ENCODE data around the gene ARL4C.

The ARL4C gene

GRCh38 chr2:234497594-234498235, 834 bp upstream of the ARL4C start:
- peak in 4 of 6 experiments; percentile 45 to 55 (median 50) for DNase-seq

GRCh38 chr2:234496055-234496834, 636 bp downstream of the ARL4C start:
- DNase-seq, result peak; percentile 30 to 73 (median 50)

GRCh38 chr2:234495251-234496054, 1.4 kb downstream of the ARL4C start:
- peak in 4 of 6 experiments; percentile 18 to 49 (median 43) for DNase-seq

- peak in 5 of 6 experiments; percentile 23 to 74 (median 48) for DNase-seq
These were observed 2.3 kb downstream of the ARL4C start for GRCh38 chr2:234494361-234495250.

- no peak for DNase-seq
These were observed 3.1 kb downstream of the ARL4C start for GRCh38 chr2:234493796-234494195.

GRCh38 chr2:234492717-234493485, 4.0 kb downstream of the ARL4C start:
- peak in 2 of 6 experiments; percentile 28 to 37 for DNase-seq

- DNase-seq, result peak in 4 of 6 experiments; percentile 10 to 36 (median 16)
These were observed 5.0 kb downstream of the ARL4C start for GRCh38 chr2:234491897-234492296.

GRCh38 chr2:234491281-234491680, 5.6 kb downstream of the ARL4C start:
- DNase-seq, result peak in 1 of 6 experiments; percentile 37

- peak in 4 of 6 experiments; percentile 13 to 65 (median 42) for DNase-seq
These were observed 6.4 kb downstream of the ARL4C start for GRCh38 chr2:234490271-234491091.

- peak; percentile 63 to 79 (median 77) for DNase-seq
These were observed 7.9 kb downstream of the ARL4C start for GRCh38 chr2:234488913-234489451.

GRCh38 chr2:234488486-234488885, 8.4 kb downstream of the ARL4C start:
- DNase-seq, result no peak

- DNase-seq, result no peak
These were observed 9.5 kb downstream of the ARL4C start for GRCh38 chr2:234487356-234487755.

- DNase-seq, result peak; percentile 65 to 80 (median 78)
These were observed 13.2 kb downstream of the ARL4C start for GRCh38 chr2:234483568-234484251.

GRCh38 chr2:234481301-234481700, 15.6 kb downstream of the ARL4C start:
- no peak for DNase-seq

- DNase-seq, result no peak
These were observed 16.5 kb downstream of the ARL4C start for GRCh38 chr2:234480337-234480736.

GRCh38 chr2:234479465-234479864, 17.4 kb downstream of the ARL4C start:
- no peak for DNase-seq

GRCh38 chr2:234478121-234478858, 18.6 kb downstream of the ARL4C start:
- DNase-seq, result no peak

GRCh38 chr2:234476766-234477165, 20.1 kb downstream of the ARL4C start:
- no peak for DNase-seq

GRCh38 chr2:234474654-234475053, 22.2 kb downstream of the ARL4C start:
- no peak for DNase-seq

Data from stimulated activated naive CD4-positive, alpha-beta T cell (primary cell).